Measurements from ENCODE around the gene CLEC2A. TPM values are rescaled to one million over a fixed set of nuclear protein-coding genes. Genes with fewer than 3 reads are reported as not detected.

CLEC2A gene
- total and polyA plus RNA-seq, 9 of the 15 experiments (the other 6 are each of a cell fraction or from before 2014, with no cell fraction given), result not detected

DNA sequence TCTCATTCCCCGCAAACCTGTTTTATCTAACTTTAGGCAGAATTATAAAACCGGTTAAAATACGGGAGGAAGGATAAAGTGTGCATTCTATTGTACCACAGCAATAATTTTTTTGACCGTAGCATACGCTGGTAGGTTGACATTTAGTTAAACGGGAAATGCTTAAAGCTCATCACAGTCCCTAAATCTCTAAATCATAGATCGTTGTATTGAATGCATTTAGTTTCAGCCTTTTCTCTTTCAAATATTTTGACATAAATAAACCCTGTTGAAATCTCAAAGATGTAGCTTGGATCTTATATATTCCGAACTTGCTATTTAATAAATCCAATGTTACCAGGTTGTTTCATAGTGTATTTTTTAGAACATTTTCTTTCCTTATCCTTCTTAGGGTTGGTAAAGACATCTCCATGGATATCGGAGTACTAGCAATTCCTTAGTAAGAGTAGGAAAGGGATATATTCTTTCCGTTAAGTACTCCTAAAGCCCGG lies 63.8 kb downstream of the CLEC2A start (continued):
- TF ChIP-seq E2F4 (CRISPR knock-in tag; IDR thresholded peaks at IDR 0.05; ENCODE audit: low read depth) (no peak), HDGF (IDR thresholded peaks at IDR 0.05) (no peak), NBN (IDR thresholded peaks at IDR 0.05; ENCODE audit: low read depth) (no peak), REST (IDR thresholded peaks at IDR 0.05; ENCODE audit: borderline replicate concordance) (no peak), REST (CRISPR knock-in tag; IDR thresholded peaks at IDR 0.05; ENCODE audit: low read depth) (no peak), ZNF780A (CRISPR knock-in tag; IDR thresholded peaks at IDR 0.05) (no peak), ZNF311 (CRISPR knock-in tag; IDR thresholded peaks at IDR 0.05) (no peak), EP300 (IDR thresholded peaks at IDR 0.05; ENCODE audit: low read length) (no peak), SMARCC2 (IDR thresholded peaks at IDR 0.05; ENCODE audit: low read depth) (no peak), NR0B1 (IDR thresholded peaks at IDR 0.05; ENCODE audit: partially characterized antibody) (no peak)
